Measurements from ENCODE around the gene CAAP1. TPM values are rescaled to one million over a fixed set of nuclear protein-coding genes. Genes with fewer than 3 reads are reported as not detected.

The CAAP1 gene
- total RNA-seq, 4 donors from 2014 or later, result 10.0 to 17.0 (median 12.6) TPM

DNA sequence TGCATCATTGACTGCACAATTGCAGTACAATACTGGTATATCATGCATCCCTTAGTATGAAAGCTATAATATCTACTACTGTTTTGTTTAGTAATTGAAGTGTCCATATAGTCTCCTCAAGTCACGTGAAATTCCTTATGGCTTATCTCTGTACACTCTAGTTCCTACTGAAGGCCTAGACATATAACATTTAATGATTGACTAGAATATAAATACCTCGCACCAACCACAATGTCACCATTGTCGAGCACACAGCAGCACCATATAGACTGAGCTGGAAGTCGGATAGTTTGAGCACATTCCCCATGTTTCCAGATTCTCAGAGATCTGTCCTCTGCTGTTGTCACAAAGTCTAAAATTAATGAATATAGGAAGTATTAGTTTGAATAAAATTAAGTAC lies 33.0 kb upstream of the CAAP1 start:
- TF ChIP-seq, protein P1, sequence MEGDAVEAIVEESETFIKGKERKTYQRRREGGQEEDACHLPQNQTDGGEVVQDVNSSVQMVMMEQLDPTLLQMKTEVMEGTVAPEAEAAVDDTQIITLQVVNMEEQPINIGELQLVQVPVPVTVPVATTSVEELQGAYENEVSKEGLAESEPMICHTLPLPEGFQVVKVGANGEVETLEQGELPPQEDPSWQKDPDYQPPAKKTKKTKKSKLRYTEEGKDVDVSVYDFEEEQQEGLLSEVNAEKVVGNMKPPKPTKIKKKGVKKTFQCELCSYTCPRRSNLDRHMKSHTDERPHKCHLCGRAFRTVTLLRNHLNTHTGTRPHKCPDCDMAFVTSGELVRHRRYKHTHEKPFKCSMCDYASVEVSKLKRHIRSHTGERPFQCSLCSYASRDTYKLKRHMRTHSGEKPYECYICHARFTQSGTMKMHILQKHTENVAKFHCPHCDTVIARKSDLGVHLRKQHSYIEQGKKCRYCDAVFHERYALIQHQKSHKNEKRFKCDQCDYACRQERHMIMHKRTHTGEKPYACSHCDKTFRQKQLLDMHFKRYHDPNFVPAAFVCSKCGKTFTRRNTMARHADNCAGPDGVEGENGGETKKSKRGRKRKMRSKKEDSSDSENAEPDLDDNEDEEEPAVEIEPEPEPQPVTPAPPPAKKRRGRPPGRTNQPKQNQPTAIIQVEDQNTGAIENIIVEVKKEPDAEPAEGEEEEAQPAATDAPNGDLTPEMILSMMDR (IDR thresholded peaks at IDR 0.05; ENCODE audit: low read depth), result no peak

GRCh38 chr9:26919698-26920097 lies 27.1 kb upstream of the CAAP1 start:
- TF ChIP-seq, protein P1 (IDR thresholded peaks at IDR 0.05; ENCODE audit: low read depth), result no peak

DNA sequence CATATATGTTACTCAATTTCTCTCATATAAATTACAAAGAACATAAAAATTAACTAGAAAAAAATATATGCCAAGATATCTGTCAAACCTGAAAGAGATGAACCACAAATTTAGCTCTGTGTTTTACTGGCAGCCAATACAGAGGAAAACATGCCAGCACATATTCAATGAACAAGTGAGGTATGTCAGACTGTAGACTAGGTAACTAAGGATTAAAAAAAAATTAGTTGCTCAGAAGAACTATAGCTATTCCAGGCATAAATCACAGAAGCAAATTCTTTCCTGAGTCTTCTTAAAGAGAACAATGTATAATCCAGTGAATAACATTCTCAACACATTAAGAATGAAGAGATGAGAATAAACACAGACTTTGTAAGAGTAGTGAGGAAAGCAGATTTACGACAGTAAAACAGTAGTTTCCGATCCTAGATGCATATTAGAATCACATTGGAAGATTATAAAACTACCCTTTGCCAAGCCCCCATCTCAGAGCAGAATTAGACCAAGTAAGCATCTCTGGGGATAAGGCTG lies 20.6 kb upstream of the CAAP1 start:
- TF ChIP-seq, protein P1 (IDR thresholded peaks at IDR 0.05; ENCODE audit: low read depth), result no peak

DNA sequence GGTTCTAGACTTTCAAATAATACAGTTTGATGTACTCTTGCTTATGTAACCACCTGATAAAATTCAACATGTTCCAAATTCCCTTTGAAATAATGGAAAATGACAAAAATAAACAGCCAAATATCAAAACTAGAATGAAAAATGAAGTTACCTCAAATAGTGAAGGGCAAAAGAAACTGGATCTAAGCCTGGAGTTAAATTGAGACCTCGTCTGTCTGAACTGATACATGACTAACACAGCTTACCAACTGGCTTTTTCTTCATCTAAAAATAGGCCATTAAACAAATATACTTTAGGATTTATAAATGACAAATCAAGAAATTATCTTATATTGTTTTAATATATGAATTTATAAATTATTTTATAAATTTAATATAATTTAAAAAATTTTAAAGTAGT lies 12.1 kb upstream of the CAAP1 start:
- TF ChIP-seq, protein P1 (IDR thresholded peaks at IDR 0.05; ENCODE audit: low read depth), result no peak

DNA sequence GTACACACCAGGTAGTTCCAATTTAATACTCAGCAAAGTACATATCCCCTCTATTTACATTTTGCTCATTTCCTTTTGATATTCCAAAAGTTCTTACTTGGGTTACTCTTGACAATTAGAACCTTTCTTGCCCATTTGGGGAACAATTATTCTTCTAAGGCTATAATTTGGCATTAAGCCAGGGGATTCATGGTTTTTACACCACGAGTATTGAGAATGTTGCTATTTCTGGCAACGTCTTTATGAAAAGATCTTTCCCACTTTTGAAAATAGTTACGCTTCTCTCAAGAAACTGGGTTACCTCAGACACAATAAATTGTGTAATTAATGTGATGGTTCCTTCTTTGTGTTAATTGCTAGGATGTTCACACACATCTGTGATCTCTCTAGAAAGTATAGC lies 11.5 kb upstream of the CAAP1 start:
- TF ChIP-seq, protein P1 (IDR thresholded peaks at IDR 0.05; ENCODE audit: low read depth), result no peak

DNA sequence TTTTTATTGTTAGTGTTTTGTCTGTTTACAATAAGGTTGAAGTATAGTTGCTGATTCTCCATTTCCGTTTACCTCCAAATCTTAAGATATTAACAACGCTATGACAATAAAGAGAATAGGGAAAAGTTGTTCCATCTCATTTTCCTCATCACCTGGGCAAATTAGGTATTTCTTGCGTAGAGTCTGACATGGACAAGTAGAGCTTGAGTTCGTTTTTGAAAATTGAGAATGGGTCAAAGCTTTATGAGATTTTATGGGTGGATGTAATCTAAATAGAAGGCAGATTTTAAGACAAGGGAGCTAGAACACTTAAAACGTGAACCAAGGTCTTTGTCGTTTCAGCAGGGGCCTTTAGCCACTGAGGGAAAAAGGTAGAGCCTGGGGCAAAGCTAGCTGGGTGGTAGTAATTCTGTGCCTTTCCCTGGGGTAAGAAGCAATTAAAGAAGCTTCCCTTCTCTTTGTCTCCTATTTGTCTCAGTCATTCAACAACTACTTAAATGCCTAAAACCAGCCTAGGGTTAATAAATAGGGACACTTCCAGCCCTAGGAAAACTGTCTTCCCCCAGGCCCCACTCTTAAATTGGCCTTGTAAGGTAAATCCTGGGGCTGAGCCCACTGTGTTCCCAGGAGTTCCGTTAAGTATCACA lies 551 bp upstream of the CAAP1 start:
- TF ChIP-seq, protein P1 (IDR thresholded peaks at IDR 0.05; ENCODE audit: low read depth), result no peak

DNA sequence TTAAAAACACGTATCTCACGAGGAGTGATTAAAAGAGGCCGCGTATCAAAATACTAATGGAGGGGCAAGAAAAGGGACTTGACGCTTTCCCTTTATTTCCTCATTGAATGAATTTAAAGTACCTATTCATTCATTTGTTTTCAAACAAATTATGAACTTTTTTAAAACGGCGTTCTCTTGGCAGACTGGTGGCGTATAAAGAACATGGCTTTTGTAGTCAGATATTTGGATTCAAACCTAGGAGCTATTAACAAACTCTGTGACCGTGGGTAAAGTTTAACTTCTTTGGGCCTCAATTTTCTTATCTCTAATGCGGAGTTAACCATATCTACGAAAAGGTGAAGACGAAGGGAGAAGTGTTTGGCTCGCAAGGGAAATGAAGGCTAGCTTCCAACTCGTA lies 876 bp downstream of the CAAP1 start:
- TF ChIP-seq, protein P1 (IDR thresholded peaks at IDR 0.05; ENCODE audit: low read depth), result no peak
